ENCODE measurements around the gene TP53BP2. TPM values are rescaled to one million over a fixed set of nuclear protein-coding genes. Genes with fewer than 3 reads are reported as not detected.

TP53BP2 gene
- total and polyA plus RNA-seq, 12 donors: 5.9 to 25.3 (median 20.1) TPM

DNA sequence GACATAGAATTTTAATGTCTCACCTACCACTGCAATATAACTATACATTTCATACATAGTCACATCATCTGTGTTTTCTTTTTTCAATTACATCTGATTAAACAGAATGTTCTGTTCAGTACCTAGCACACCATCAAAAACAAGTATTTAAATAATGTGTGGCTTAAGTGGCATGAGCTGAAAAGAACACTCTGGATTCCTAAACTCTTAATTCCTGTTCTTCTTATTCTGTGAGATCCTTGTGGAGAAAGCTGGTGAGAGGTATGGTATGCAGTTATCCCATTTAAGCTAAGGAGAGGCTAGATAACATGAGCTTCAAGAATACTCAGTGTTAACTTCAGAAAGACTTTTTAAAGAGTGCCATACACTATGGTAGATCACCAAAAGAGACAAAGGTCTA is 5.5 kb downstream of the TP53BP2 start:
- Histone ChIP-seq H3K9me3 (no peaks in the 10 kb centered on the region), H3K27me3 (no peaks in the 10 kb centered on the region), H3K4me1 (peaks cover 4 to 84% (median 73%) of the 10 kb centered on the region in 9 donors), H3K4me3 (no peak overlapping the region), H3K27ac (peak overlapping the region in 1 of 10 donors; percentile 34), H3K36me3 (no peaks in the 10 kb centered on the region)
- TF ChIP-seq, protein P1, sequence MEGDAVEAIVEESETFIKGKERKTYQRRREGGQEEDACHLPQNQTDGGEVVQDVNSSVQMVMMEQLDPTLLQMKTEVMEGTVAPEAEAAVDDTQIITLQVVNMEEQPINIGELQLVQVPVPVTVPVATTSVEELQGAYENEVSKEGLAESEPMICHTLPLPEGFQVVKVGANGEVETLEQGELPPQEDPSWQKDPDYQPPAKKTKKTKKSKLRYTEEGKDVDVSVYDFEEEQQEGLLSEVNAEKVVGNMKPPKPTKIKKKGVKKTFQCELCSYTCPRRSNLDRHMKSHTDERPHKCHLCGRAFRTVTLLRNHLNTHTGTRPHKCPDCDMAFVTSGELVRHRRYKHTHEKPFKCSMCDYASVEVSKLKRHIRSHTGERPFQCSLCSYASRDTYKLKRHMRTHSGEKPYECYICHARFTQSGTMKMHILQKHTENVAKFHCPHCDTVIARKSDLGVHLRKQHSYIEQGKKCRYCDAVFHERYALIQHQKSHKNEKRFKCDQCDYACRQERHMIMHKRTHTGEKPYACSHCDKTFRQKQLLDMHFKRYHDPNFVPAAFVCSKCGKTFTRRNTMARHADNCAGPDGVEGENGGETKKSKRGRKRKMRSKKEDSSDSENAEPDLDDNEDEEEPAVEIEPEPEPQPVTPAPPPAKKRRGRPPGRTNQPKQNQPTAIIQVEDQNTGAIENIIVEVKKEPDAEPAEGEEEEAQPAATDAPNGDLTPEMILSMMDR (IDR thresholded peaks at IDR 0.05): no peak
- DNase-seq (no peak), ATAC-seq (no peak)
- intact Hi-C loops (cut with DNase I): loop anchor here in 2 of 10 donors (10.0 kb wide), 1 partner anchor 135 kb away; no protein-coding TSS in a partner anchor

DNA sequence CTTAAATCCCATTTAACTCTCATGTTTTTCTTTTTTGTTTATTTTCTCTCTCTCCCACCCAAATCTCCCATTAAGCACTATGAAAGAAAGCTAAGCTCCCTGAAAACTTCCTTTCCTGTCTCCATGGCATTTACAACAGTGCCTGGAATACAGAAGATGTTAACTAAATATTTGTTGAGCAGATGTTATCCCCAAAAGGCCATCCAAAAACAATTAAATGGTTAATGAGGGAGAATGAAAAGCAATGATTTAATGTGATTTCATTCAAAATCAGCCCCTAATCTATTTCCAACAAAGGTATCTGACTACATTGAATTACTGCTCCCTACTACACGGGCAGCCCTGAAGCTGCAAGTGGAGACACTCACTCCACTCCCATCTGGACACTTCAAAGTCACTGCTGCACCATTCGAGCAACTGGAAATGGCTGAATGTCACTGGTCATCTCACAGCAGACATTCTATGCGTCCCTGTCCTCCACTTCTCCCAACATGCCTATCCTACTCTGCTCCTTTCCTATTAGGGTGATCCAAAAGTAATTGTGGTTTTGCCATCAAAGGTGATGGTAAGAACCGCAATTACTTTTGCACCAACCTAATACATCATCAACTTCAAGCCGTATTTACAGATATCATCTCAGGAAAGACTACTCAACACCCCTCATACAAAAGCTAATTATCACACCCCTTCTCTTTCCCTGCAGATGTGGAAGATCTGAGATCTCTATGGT is 7.5 kb downstream of the TP53BP2 start:
- Histone ChIP-seq H3K27ac (no peak overlapping the region), H3K4me3 (no peak overlapping the region), H3K36me3 (no peaks in the 10 kb centered on the region), H3K9me3 (no peaks in the 10 kb centered on the region), H3K27me3 (no peaks in the 10 kb centered on the region), H3K4me1 (peaks cover 0 to 88% (median 72%) of the 10 kb centered on the region in 9 donors)
- DNase-seq (no peak), ATAC-seq (no peak)
- intact Hi-C loops (cut with DNase I): no loop called here
- WGBS, 2 donors: 58 to 63% methylated on average over 5 of the region's 5 CpGs
- TF ChIP-seq, protein P1 (IDR thresholded peaks at IDR 0.05): no peak

GRCh38 chr1:223837687-223838086 is 8.1 kb downstream of the TP53BP2 start:
- 46 to 66% methylated on average over 10 of the region's 10 CpGs for WGBS, 2 donors
- TF ChIP-seq, protein P1 (IDR thresholded peaks at IDR 0.05): no peak
- intact Hi-C loops (cut with DNase I): no loop called here
- Histone ChIP-seq H3K27me3 (no peaks in the 10 kb centered on the region), H3K4me1 (peaks cover under 1 to 88% (median 75%) of the 10 kb centered on the region in 9 donors), H3K9me3 (no peaks in the 10 kb centered on the region), H3K4me3 (no peak overlapping the region), H3K27ac (peak overlapping the region in 2 of 10 donors; percentile 6 to 14), H3K36me3 (no peaks in the 10 kb centered on the region)
- DNase-seq (no peak), ATAC-seq (peak in 1 of 8 donors; percentile 29)

DNA sequence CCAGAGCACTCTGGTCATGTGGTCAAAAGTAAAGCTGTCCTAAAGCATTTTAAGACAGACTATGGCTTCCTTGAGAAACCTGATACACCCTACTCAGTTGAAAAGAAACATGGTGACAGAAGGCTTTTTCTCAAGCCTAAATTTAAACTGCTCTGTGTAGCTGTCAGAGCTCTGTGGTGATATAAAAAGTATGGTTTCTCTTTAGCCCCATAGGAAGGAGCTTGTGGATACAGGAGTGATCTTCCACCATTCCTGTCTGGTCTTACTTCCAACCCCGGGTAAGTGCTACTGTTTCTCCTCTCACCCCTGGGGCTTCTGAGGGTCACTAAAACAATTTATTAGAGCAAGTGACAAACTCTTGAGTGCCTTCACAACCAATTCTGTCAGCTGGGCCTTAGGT is 8.5 kb downstream of the TP53BP2 start:
- no peaks in the 10 kb centered on the region for H3K27me3 ChIP-seq
- TF ChIP-seq, protein P1 (IDR thresholded peaks at IDR 0.05): no peak
- no peaks in the 10 kb centered on the region for H3K9me3 ChIP-seq
- no peak for DNase-seq
- H3K4me1 ChIP-seq: peaks cover 3 to 90% (median 75%) of the 10 kb centered on the region in 9 donors
- H3K4me3 ChIP-seq: no peak overlapping the region
- intact Hi-C loops (cut with DNase I): no loop called here
- H3K27ac ChIP-seq: peak overlapping the region in 2 of 10 donors; percentile 6 to 14
- WGBS, 2 donors: 43 to 47% methylated on average over 1 of the region's 1 CpG
- peak in 6 of 8 donors; percentile 37 to 51 (median 42) for ATAC-seq
- H3K36me3 ChIP-seq: no peaks in the 10 kb centered on the region

Data from heart right ventricle (tissue), 16 donors.